OCI-LY3 (cell line): Measurements from ENCODE around the gene EFCAB11.
"Not testable (repeated sequence)": the region's sequence is repeated elsewhere in the genome, so short reads cannot be mapped to it uniquely, and the experiment has no call there.

ENCODE experiments used
- H2AFZ ChIP-seq: fragments of 200-600, 300-600 bp; shearing (Covaris generic); 2 replicates; pipeline ENCODE4 v1.6.0; 2014; ENCODE audit warnings: antibody characterized with exemption, low read depth, low read length
- H3K27ac ChIP-seq: fragments of 200-600, 300-600 bp; sonication (generic); 2 replicates; pipeline ENCODE4 v1.5.1; 2014; ENCODE audit warnings: mild to moderate bottlenecking, low read length, moderate library complexity, mixed read lengths
- H3K27me3 ChIP-seq: fragments of 200-600, 300-600 bp; sonication (generic); 2 replicates; pipeline ENCODE4 v1.6.1; 2014; ENCODE audit warnings: low read depth, low read length, mixed read lengths
- H3K36me3 ChIP-seq: fragments of 200-600, 300-600 bp; sonication (generic); replicated peaks from 2 replicates; pipeline ENCODE3; 2014; ENCODE audit warnings: low read depth, low read length, mixed read lengths
- H3K4me1 ChIP-seq: fragments of 300-600, 200-600 bp; sonication (generic); 2 replicates; pipeline ENCODE4 v1.6.1; 2014; ENCODE audit warnings: low read length, mixed read lengths
- H3K4me2 ChIP-seq: fragments of 200-600, 300-600 bp; sonication (generic); 2 replicates; pipeline ENCODE4 v1.6.1; 2014; ENCODE audit warnings: low read length, mixed read lengths
- H3K4me3 ChIP-seq: fragments of 300-600, 200-600 bp; sonication (generic); 2 replicates; pipeline ENCODE4 v1.5.1; 2014; ENCODE audit warnings: antibody characterized with exemption, mild to moderate bottlenecking, low read length, moderate library complexity
- H3K79me2 ChIP-seq: fragments of 300-600, 200-600 bp; shearing (Covaris generic); 2 replicates; pipeline ENCODE4 v1.6.1; 2014; ENCODE audit warnings: mild to moderate bottlenecking, low read length, mixed read lengths
- H3K9ac ChIP-seq: fragments of 300-600, 200-600 bp; shearing (Covaris generic); 2 replicates; pipeline ENCODE4 v1.6.0; 2014; ENCODE audit warnings: mild to moderate bottlenecking, low read length, moderate library complexity
- H3K9me3 ChIP-seq: fragments of 200-600, 300-600 bp; shearing (Covaris generic); 2 replicates; pipeline ENCODE4 v1.6.1; 2014; ENCODE audit warnings: low read length, mixed read lengths; ENCODE audit not compliant: insufficient read depth
- H4K20me1 ChIP-seq: fragments of 200-600, 300-600 bp; sonication (generic); 2 replicates; pipeline ENCODE4 v1.6.1; 2016; ENCODE audit warnings: low read length, mixed read lengths; ENCODE audit not compliant: insufficient read depth
- EZH2phosphoT487 ChIP-seq: fragments of 200-600 bp; shearing (Covaris generic); IDR thresholded peaks from 2 replicates; pipeline ENCODE4 v1.6.1; 2018; ENCODE audit warnings: antibody characterized with exemption, mixed run types, low read depth
- TF ChIP-seq, protein P1 (sequence below): fragments of 200-600, 300-600 bp; sonication (generic); IDR thresholded peaks from 2 replicates; pipeline ENCODE4 v1.5.1; 2014; ENCODE audit warnings: antibody characterized with exemption, low read length, low read depth

Gene EFCAB11

DNA sequence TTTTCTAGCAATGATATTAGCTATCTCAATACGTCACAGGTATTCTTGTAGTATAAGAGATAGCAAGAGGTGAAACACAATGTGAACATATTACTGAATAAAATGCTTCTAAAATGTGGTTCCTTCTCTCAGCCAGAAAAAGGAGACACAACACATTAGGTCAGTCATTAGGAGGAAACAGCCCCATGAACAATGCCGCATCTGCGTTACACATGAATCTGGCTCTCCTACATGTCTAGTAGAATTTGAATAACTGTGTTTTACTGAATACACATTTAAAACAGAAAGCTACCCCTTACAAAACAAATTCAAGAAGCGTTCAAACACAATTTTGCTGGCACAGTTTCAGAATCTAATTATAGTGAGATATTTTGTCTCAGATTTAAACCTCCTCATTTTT is 51.6 kb downstream of the EFCAB11 start:
- Histone ChIP-seq H3K9me3 (no peaks in the 10 kb centered on the region), H3K4me1 (no peaks in the 10 kb centered on the region), H3K27ac (no peak overlapping the region), H3K27me3 (no peaks in the 10 kb centered on the region), H3K4me2 (no peak overlapping the region), H3K79me2 (no peaks in the 10 kb centered on the region), H2AFZ (no peak overlapping the region), H3K4me3 (no peak overlapping the region), H3K36me3 (no peaks in the 10 kb centered on the region), H3K9ac (no peak overlapping the region), H4K20me1 (no peaks in the 10 kb centered on the region)
- no peak for TF ChIP-seq EZH2phosphoT487
- TF ChIP-seq, protein P1, sequence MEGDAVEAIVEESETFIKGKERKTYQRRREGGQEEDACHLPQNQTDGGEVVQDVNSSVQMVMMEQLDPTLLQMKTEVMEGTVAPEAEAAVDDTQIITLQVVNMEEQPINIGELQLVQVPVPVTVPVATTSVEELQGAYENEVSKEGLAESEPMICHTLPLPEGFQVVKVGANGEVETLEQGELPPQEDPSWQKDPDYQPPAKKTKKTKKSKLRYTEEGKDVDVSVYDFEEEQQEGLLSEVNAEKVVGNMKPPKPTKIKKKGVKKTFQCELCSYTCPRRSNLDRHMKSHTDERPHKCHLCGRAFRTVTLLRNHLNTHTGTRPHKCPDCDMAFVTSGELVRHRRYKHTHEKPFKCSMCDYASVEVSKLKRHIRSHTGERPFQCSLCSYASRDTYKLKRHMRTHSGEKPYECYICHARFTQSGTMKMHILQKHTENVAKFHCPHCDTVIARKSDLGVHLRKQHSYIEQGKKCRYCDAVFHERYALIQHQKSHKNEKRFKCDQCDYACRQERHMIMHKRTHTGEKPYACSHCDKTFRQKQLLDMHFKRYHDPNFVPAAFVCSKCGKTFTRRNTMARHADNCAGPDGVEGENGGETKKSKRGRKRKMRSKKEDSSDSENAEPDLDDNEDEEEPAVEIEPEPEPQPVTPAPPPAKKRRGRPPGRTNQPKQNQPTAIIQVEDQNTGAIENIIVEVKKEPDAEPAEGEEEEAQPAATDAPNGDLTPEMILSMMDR: no peak

- Histone ChIP-seq H3K36me3 (no peaks in the 10 kb centered on the region), H3K9ac (no peak overlapping the region), H3K27me3 (no peaks in the 10 kb centered on the region), H2AFZ (no peak overlapping the region), H4K20me1 (no peaks in the 10 kb centered on the region), H3K79me2 (no peaks in the 10 kb centered on the region), H3K4me2 (no peak overlapping the region), H3K9me3 (no peaks in the 10 kb centered on the region), H3K27ac (no peak overlapping the region), H3K4me1 (no peaks in the 10 kb centered on the region), H3K4me3 (no peak overlapping the region)
- TF ChIP-seq, protein P1: no peak
- TF ChIP-seq EZH2phosphoT487: no peak
These were observed 53.7 kb downstream of the EFCAB11 start for GRCh38 chr14:89900802-89901201.

DNA sequence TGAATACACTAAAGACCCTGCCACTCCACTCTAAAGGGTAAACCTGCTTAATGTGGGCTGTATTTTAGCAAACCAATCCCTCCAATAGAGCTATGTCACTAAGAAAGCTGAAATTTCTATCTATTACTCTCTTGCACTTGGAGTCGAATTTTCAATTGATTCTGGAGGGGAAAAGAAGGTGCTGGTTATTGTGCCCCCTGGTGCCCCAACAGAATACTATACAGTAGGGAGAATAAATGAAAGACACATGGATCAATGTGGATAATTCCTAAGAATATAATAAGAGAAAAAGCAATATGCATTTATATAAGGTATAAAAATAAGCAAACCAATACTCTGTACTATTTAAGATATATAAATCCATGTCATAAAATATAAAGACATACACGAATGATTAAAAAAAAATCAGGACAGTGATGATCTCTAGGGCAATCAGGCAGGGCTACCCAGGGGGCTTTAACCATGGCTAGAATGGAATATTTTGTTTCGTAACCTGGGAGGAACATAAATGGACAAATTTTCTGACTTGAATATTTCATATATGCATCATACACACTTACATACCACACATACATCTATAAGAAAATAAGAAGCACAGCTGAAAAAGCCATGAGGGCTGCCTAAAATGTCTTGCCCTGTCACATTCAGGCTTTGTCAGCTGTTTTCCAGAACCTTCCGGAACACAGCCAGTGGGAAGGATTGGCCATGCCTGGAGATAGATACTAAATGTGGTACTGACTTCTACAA is 54.4 kb downstream of the EFCAB11 start:
- Histone ChIP-seq H4K20me1 (no peaks in the 10 kb centered on the region), H3K27ac (no peak overlapping the region), H2AFZ (no peak overlapping the region), H3K36me3 (no peaks in the 10 kb centered on the region), H3K4me3 (no peak overlapping the region), H3K79me2 (no peaks in the 10 kb centered on the region), H3K4me1 (no peaks in the 10 kb centered on the region), H3K27me3 (no peaks in the 10 kb centered on the region), H3K4me2 (no peak overlapping the region), H3K9ac (no peak overlapping the region), H3K9me3 (no peaks in the 10 kb centered on the region)
- TF ChIP-seq EZH2phosphoT487: no peak
- TF ChIP-seq, protein P1: peak; percentile 68

- Histone ChIP-seq H3K27ac (no peak overlapping the region), H3K4me3 (no peak overlapping the region), H3K36me3 (no peaks in the 10 kb centered on the region), H2AFZ (no peak overlapping the region), H3K4me1 (no peaks in the 10 kb centered on the region), H4K20me1 (no peaks in the 10 kb centered on the region), H3K27me3 (no peaks in the 10 kb centered on the region), H3K79me2 (no peaks in the 10 kb centered on the region), H3K4me2 (no peak overlapping the region), H3K9me3 (no peaks in the 10 kb centered on the region), H3K9ac (no peak overlapping the region)
- TF ChIP-seq, protein P1: no peak
- TF ChIP-seq EZH2phosphoT487: no peak
These were observed 55.2 kb downstream of the EFCAB11 start for GRCh38 chr14:89899291-89899690.

DNA sequence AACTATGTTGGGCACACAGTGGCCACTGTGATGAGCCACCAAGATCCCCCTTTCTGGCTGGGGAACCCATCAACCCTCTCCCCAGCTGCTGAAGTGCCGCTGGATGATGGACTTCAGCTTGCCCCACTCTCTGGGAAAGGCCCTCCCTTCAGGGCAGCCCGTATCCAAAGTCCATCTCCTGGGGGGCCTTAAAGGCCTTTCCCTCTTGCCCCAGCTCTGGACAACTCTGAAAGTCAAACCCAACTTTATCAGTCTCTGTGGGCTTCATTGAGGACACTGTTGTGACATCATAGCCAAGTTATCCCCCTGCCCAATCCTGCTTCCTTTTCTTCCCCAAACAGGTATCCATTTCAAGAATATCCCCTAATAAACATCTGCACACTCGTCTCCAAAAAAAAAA is 61.1 kb downstream of the EFCAB11 start:
- not testable (repeated sequence) for H2AFZ ChIP-seq, H3K9me3 ChIP-seq, H3K9ac ChIP-seq, H3K79me2 ChIP-seq, H3K27ac ChIP-seq, H3K4me1 ChIP-seq, H3K4me3 ChIP-seq, H3K4me2 ChIP-seq, H3K27me3 ChIP-seq, H4K20me1 ChIP-seq, H3K36me3 ChIP-seq
